Gastrocnemius medialis (tissue), 4 donors: ENCODE results near the gene PBOV1.

ENCODE experiments used
- CTCF ChIP-seq, 5 experiments: fragments of 450-650 bp in 3 of 5; fragments of 200-600 bp in 2 of 5; sonication (generic) in 2 of 5; IDR thresholded peaks in 4 of 5; conservative IDR thresholded peaks in 1 of 5; 1 replicate in 4 of 5; 2 replicates in 1 of 5; pipeline ENCODE4 v1.5.1; 2016 to 2019; ENCODE audit warnings: antibody characterized with exemption in 5 of 5, mild to moderate bottlenecking in 3 of 5, moderate library complexity in 3 of 5
- POLR2A ChIP-seq, 2 donors: fragments of 450-650 bp; IDR thresholded peaks; one replicate each; pipeline ENCODE4 v1.6.1; 2017; ENCODE audit warnings: antibody characterized with exemption in 2 of 2, mild to moderate bottlenecking in 2 of 2, moderate library complexity in 2 of 2

- TF ChIP-seq CTCF (IDR thresholded peaks at IDR 0.05 in 4 of 5, conservative IDR thresholded peaks at IDR 0.05 in 1 of 5) (no peak), POLR2A (IDR thresholded peaks at IDR 0.05) (no peak)
Measured at GRCh38 chr6:138230221-138230620, 11.9 kb upstream of the PBOV1 start.
